GM18519 (cell line): ENCODE results near the gene C2orf49.

ENCODE experiments used
- ATAC-seq: cut with Tn5 transposase; IDR thresholded peaks from one replicate; pipeline ENCODE4 v1.9.1; 2021; ENCODE audit warnings: mild to moderate bottlenecking, moderate library complexity; ENCODE audit not compliant: unreplicated experiment, low FRiP score

Gene C2orf49

DNA sequence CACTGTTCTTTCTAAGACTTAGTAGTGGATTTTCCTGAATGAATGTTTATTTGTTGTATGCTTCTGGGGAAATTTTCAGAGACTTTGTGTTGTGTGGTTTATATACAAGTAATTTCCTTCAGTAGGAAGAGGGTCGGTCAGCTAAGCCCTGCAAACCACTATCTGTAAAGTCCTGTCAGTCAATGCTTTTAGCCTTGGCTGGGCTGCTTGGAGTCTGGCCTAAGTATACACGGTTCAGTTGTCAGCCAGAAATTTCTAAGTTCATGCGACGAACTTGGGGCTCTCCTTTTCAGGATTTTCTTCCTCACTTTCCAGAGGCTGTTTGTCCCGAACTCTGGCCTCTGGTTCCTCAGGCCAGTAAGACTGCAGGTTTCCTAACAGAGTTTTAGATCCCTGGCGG lies 21.3 kb downstream of the C2orf49 start:
- ATAC-seq, result no peak

DNA sequence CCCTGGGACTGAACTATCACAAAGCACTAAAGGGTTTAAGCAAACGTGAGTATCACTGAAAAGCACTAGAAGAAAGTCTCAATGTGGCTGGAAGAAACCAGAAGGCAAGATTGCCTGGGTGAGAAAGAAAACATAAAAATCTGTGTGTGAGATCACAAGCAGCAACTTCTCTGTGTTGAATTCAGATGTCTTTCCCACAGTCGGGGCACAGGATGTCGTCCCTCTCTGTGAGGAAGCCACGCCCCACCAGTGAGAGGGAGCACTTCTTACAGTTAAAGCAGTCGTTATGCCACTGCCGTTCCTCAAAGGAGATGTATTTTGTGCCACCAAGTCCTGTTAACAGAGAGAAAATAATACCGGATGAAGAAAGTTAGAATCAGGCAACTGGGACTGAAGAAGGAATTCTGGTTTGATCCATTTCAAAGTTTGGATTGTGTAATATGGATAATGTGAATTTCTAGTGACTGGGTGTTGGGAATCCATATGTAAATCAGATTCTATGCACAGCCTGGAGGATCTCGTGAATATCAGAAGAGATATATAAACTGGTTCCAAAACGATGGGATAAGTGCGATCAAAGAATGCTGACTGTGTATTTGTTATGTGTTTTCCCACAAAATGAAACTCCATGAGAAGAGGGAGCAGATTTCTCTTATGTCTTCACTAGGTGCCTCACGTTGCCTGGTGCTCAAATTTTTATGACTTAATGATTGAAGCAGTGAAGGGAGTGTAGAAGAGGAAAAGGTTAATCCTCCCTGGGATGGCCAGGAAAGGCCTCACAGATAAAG lies 24.0 kb downstream of the C2orf49 start:
- no peak for ATAC-seq

DNA sequence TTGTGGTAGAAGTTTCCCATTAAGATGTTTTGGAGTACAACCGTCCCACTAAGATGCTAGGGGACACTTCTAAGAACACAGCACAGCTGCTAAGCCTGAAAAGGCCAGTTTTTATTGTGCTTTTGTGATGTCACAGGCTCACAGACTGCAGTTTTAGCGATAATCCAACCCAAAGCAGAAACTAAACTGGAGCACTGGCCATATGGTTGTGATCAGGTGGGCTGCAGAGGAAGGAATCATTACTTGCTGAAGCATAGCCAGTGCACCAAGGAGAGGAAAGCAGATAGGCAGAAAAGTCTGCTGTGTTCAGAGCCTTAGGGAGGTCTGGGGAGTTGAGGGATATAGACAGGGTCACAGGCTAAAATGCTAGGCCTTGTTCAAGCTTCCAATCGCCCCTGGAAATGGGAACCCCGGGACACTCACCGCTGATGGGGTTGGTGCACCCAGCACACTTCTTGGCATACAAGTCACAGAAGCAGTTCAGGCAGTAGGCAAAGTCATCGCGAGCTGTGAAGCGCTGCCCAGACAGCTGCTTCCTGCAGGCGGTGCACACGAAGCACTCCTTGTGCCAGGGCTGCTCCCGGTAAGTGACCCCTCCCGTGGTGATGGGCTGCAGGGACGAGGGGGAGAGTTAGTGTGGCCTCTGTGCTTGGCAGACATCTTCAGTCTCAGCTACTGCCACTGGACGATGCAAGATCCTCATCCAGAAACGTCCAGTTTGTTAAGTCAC lies 25.7 kb downstream of the C2orf49 start:
- no peak for ATAC-seq

DNA sequence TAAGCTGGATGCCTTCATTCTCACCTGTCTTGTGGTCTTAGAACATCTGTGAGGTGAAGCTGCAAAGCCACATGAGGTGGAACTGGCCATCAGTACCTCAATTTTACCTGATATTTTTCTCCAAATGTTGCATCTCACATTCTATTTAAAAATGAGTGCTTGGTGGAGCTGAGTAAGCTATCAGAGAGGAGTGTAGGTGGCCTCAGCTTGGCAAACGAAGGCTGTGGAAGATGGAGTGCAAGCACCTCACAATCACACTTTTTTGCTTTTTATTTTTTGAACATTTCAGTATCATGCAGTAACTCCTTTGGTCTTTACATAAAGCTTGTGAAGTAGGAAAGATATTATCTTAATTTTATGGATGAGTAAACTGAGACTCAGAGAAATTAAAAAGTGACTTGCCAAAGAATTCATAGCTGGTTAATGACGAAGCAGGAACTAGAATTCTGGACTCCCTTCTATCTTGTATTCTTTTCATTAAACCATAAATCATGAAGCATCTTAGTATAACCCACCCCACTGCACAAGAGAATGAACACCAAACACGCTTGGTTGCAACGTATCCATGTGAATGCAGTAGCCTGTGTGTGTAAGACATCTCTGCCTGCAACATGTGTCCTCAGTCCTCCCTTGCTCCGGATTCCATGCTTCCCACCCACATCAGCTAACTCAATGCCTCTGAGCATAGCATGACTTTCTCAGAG lies 27.2 kb downstream of the C2orf49 start:
- ATAC-seq, result no peak

DNA sequence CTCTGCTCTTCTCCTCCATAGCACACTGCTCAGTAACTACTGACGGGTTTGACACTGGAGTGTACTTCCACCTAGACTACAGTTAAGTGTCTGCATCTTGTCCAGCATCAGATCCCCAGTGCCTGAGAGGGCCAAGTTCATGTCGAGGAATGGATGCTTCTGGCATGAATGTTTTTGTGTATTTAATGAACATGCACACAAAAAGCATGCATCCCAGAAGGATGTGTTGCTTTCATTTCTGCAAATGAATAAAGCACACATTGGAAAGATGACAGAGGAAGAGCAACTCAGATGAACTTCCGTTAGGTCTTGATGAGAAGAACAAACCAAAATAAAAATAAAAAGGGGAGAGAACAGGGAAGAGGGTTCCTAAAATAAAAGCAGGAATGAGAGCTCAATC lies 27.9 kb downstream of the C2orf49 start:
- ATAC-seq, result no peak

DNA sequence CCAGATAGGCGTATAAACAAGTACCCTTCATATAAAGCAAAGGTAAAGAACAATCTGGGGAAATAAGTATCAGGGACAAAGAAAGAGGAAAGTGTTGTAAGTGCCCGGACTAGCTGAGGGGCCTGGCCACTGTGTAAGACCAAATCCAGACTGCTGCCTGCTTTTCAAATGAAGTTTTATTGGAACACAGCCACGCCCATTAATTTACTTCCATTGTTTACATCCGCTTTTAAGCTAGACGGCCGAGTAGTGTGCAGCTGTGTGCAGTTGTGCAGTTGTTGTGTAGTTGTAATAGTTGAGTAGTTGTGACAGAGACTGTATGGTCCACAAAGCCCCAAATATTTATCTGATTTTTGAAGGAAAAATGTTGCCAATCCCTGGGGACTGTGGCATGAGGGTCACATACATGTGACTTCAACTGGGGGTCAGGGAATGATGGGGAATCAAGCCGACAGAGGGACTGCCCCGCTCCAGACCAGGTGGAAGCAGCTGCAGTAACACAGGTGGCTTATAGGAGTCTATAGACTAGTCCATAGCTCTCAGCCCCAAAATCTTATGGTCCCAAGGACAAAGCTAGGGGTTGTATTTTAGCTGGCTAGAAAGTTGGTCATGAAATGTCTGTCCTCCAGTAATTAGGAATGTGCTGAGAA lies 31.5 kb downstream of the C2orf49 start:
- ATAC-seq, result no peak

DNA sequence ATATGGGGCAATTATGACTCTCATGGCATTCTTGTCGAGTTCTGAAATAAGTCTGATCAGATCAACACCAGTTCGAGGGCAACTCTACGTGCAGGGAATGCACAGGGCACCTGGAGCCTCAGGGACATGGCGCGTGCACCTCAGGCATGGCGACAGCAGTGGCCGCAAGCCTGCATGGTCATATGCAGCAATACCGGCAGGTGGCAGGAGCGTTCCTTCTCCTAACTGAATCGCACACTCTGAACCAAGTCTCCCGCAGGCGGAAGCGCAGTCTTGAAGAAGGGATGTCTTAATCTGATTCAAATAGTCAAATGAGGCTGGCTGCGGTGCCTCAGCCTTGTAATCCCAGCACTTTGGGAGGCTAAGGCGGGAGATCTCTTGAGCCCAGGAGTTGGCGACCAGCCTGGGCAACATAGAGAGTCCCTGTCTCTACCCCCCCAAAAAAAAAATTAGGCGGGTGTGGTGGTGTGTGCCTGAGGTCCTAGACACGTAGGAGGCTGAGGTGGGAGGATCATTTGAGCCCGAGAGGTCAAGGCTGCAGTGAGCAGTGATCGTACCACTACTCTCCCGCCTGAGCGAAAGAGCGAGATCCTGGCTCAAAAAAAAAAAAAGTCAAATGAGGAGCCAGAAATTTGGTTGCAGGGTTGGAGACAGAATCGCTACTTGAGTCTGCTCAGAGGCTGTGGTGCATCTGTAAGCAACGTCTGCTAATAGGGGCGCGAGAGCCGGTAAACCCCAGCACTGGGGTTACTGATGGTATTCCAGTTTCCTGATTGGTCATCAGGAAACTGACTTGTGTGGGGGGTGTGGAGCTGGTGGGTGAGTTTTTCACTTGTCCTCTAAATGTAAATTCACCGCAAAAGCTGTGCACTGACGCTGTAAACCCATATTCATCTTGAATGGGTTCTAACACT lies 32.7 kb downstream of the C2orf49 start:
- peak; percentile 78 for ATAC-seq

DNA sequence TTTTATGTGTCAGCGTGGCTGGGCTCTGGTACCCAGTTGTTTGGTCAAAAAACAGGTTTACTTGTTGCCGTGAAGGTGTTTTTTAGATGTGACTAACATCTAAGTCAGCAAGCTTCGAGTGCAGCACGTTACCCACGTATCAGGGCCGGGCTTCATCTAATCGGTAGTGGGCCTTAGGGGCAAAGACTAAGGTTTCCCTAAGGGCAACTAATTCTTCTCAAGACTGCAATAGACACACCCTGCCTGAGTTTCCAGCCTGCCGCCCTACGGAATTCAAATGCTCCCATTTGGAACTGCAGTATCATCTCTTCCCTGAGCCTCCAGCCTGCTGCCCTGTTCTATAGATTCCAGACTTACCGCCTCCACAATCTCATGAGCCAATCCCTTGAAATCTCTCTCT lies 33.8 kb downstream of the C2orf49 start:
- no peak for ATAC-seq

DNA sequence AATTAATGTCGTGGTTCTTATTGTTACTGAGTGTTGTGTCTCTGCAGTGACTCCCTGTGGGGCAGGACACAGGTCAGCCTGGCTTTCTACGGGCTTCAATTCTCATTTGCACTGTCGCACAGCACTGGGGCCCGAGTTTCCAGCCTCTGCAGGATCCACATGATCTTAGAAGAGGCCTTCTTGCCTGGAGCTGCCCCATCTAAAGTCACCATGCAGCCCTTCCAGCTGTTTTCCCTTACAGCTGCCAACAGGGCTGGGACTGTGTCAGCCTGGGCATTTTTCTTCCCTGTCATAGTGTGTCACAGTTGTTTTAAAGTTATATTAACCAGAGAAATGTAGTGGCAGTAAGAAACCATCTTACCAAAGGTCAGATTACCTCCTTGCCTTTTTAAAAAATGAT lies 34.5 kb downstream of the C2orf49 start:
- no peak for ATAC-seq

DNA sequence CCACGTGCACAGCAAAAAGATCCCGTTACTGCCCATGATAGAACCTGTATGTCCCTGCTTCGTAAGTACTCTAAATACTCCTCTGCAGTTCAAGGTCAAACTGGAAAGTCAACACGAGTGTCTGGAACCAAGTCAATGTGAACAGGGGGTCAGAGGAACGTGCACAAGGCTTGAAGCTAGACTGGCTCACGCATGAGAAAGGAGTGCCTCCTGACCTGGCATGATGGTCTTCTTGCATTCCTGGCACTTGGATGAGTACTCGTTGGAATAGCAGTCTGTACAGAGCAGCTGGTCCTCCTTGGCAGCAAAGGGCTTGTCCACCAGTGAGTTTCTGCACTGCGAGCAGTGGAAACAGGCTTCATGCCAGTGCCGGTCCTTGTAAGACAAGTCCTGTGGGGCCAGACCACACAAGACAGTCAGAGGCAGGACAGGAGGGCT lies 36.0 kb downstream of the C2orf49 start:
- ATAC-seq, result no peak

DNA sequence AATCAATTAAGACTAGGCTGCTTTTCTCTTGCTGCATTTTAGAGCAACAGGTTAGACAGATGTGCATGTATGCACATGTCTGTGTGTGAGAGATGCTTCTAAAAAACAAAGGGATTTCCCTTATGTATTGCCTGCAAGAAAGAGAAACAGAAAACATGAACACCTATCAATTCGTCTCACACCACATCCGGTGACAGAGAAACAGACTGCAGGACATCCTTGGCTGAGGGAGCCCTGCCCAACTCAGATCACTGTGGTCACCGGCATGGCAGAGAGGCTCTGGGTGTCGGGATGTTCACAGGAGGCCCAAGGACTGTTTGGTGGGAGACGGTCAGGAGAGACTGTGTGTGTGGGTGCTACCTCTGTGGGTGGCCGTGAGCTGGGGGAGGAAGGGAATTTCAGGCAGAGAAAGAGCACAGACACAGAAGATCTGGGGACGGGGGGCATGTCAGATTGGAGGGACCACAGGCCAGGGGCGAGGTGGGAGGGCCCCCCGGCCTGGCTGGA lies 36.6 kb downstream of the C2orf49 start:
- ATAC-seq, result peak; percentile 94

DNA sequence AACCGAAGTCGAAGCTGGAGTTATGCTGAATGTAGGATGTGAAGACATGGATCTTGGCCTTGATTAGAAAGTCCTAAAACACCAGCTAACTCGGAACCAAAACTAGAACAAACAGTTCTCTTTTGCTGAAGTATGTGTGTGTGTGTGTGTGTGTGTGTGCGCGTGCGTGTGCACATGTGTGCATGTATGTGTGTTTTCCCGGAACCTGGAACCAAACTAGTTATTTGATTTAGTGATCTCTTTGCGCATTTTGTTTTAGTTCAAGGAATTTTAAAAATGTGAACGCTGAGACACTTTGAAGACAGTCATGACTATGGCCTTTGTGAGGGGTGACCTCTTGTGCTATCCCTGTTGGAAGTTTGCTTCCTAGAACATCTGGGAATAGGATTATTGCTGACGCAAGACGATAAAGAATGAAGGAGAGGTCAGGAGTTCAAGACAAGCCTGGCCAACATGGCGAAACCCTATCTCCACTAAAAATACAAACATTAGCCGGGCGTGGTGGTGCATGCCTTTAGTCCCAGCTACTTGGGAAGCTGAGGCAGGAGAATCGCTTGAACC lies 37.7 kb downstream of the C2orf49 start:
- no peak for ATAC-seq

DNA sequence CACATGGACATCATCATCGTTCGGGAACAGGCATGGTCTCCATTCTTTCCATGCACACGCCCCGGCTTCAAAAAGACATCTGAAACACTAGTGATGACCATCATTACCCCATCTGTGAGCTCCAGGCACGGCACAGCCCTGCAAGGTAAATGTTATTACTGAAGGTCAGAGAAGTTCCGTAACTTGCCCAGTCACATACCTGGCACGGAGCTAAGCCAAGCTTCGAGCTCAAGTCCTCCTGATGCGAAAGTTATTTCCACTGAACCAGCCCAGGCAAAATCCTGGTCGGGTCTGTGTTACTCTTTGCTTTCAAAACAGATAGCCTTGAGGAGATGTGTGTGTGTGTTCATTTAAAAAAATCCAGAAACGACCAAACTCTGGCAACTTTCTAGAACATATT lies 38.7 kb downstream of the C2orf49 start:
- ATAC-seq, result no peak

DNA sequence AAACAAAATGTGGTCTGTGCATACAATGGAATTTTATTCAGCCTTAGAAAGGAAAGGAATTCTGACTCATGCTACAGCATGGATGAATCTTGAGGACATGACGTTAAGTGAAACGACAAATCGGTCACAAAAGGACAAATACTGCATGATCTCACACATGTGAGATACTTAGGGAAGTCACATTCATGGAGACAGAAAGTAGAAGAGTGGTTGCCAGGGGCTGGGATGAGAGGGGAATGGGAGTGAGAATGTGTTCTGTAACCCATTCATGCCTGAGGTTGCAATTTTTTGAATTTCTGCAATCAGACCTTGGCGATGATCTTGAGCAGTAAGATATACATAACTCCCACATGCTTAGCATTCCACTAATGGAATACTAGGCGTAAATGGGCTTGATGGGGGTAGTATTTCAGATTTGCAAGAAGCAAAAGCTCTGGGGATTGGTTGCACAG lies 39.5 kb downstream of the C2orf49 start:
- no peak for ATAC-seq

DNA sequence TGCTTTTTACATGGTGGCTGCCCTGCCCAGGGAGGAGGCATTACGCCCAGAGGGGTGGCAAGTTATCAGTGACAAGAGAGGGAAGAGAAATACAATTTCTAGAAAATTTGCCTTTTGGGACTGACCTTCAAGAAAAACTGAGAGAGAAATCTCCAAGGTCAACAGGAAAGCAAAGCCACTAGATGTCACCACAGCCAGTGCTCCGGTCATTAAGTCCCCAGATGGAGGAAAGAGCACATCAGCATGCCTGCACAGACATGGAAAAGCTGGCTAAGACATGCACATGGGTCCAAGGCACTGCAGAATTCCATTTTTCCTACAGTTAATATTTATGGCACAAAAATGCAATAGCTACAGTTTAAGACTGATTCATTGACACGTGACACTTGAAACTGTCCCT lies 40.5 kb downstream of the C2orf49 start:
- no peak for ATAC-seq

DNA sequence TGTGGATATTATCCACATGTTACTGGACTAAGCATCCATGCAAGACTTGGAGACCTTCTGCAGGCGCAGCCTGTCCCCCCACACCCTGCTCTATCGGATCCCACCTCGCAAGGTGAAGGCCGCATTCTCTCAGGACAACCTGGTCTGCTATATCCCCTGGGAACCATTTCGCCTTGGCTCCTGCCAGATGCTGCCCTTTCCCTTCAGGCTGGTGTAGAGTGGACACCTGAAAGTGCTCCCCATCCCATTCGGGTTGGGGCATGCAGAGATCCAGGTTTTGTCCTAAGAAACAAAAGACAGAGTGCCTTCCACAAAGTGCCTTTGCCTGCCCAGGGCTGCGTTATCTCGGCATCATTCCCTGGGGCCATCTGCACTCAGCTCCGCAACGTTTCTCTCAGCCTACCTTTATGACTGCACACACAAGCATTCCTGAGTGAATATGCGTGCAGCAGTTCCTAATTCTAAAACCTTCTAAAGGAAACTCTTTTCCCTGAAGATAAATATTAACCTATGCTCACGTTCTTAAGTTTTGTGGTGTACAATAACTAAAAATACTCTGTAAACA lies 41.0 kb downstream of the C2orf49 start:
- no peak for ATAC-seq

DNA sequence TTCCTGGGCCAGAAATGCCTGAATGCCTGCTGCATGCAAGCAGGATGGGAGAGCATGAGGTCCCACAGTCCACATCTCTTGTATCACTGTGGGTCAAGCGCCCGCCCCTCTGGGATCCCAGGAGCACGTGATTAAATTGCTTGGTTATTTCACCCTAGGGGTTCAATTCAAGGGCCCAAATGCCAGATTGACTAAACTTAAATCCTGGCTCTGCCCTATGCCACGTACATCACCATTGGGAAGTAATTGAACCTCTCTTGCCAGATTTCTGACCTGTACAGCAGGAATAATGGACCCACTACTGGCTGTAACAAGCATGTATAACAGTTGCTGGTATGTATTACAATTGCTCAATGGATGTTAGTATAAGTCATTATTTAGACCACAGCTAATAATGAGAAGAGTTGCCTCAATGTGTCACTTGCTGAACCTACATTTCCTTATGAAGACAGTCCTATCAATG lies 41.6 kb downstream of the C2orf49 start:
- ATAC-seq, result no peak

DNA sequence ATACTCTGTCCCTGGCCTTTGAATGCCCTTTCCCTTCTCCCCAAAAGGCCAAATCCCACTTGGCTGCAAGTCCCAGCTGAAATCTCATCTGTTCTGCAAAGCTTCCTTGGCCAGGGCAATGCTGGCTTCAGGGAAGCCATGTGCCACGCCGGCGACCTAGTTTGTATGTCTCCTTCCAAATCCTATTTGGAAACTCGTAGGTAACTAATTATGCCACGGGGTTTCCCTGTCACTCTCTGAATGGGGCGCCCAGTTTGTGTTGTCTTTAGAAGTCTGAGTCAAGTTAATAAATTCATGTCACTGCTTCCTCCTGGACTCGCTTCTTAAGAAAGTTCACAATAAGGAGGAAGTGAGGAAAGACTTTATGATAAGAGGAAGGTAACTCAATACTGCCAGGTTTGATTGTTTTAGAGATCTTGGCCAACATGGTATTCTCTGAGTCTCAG lies 42.4 kb downstream of the C2orf49 start:
- no peak for ATAC-seq
